Measurements from ENCODE around the gene LRP1B.

DNA sequence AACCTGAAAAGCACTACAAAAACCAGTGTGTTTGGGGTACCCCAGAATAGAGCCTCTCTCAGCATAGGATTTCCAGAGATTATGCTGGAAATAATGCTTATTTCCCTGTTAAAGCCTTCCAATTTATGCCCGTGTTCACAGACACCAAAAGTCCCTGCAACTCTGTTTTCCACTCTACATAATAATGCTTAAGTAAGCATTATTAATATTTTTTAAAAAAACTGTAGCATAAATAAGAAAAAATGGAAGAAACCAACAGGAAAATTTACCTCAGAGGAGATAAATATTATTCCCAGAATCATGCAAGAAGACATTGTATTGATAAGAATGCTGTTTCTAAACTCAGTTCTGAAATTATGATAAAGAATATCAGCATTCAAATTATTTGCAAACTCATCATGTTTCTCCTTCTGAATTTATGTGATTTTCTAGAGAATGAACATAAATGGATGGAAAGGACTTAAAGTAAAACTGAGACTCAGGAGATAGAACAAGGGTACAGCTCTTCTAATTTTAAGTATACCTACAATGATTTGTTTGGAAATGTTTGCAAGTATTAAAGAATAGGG lies 241.7 kb downstream of the LRP1B start:
- TF ChIP-seq CTCF (IDR thresholded peaks at IDR 0.05; ENCODE audit: low read depth, low read length, missing input control) = no peak
- TF ChIP-seq MAX (IDR thresholded peaks at IDR 0.05) = no peak
- TF ChIP-seq GABPA (IDR thresholded peaks at IDR 0.05 in 1 of 2, conservative IDR thresholded peaks at IDR 0.05 in 1 of 2) = no peak
- TF ChIP-seq RAD21 (IDR thresholded peaks at IDR 0.05) = no peak
- no peak for TF ChIP-seq SP1 (IDR thresholded peaks at IDR 0.05)
- no peak for TF ChIP-seq ZBTB33 (IDR thresholded peaks at IDR 0.05)
- TF ChIP-seq RXRA (IDR thresholded peaks at IDR 0.05) = no peak
- no peak for TF ChIP-seq NR2F2 (IDR thresholded peaks at IDR 0.05)
- TF ChIP-seq YY1 (IDR thresholded peaks at IDR 0.05) = no peak
- TF ChIP-seq TAF1 (conservative IDR thresholded peaks at IDR 0.05) = no peak
